IPS DF 6.9 (cell line): ENCODE data around the gene RPL13A.
A peak's percentile ranks its signal among the peaks of the same experiment; 100 is the strongest.

ENCODE experiments used
- DNase-seq: peaks from one replicate; pipeline ENCODE4 v3.0.0-alpha.2; 2013; ENCODE audit warnings: low read depth, low spot score
- H3K27ac ChIP-seq: one replicate; pipeline ENCODE4 v1.5.1; 2013; ENCODE audit warnings: low read length, control low read depth
- H3K27me3 ChIP-seq: 2 replicates; pipeline ENCODE4 v1.6.1; 2013; ENCODE audit warnings: mild to moderate bottlenecking, low read length; ENCODE audit not compliant: control insufficient read depth, insufficient read depth
- H3K36me3 ChIP-seq: 2 replicates; pipeline ENCODE4 v1.6.1; 2013; ENCODE audit warnings: low read length; ENCODE audit not compliant: control insufficient read depth, insufficient read depth
- H3K4me1 ChIP-seq: 2 replicates; pipeline ENCODE4 v1.6.1; 2013; ENCODE audit warnings: low read length; ENCODE audit not compliant: control insufficient read depth, insufficient read depth
- H3K4me3 ChIP-seq: 2 replicates; pipeline ENCODE4 v1.5.1; 2013; ENCODE audit warnings: mild to moderate bottlenecking, low read length
- H3K9me3 ChIP-seq: 2 replicates; pipeline ENCODE4 v1.6.1; 2013; ENCODE audit warnings: low read length, inconsistent platforms; ENCODE audit not compliant: control insufficient read depth, insufficient read depth
- WGBS: extraction: QIAGEN DNeasy Blood & Tissue Kit; methylation state at CpG from one replicate; pipeline ENCODE4 v1.1.7; 2013; ENCODE audit warnings: mixed read lengths, missing lambda C conversion rate; ENCODE audit not compliant: insufficient read length, insufficient coverage; 5-methylcytosine and 5-hydroxymethylcytosine counted together

The RPL13A gene

GRCh38 chr19:49492573-49493405 is 5.4 kb downstream of the RPL13A start:
- no peak overlapping the region for H3K27ac ChIP-seq
- DNase-seq = no peak
- H3K27me3 ChIP-seq = no peaks in the 10 kb centered on the region
- H3K9me3 ChIP-seq = no peaks in the 10 kb centered on the region
- H3K36me3 ChIP-seq = peaks cover 43% of the 10 kb centered on the region
- WGBS = no CpG with 5 or more reads among the region's 12 CpGs
- peaks cover 4% of the 10 kb centered on the region for H3K4me1 ChIP-seq
- no peak overlapping the region for H3K4me3 ChIP-seq

GRCh38 chr19:49496574-49497008 is 9.2 kb downstream of the RPL13A start:
- no peak for DNase-seq
- Histone ChIP-seq H3K4me3 (peak overlapping the region; percentile 74), H3K27ac (no peak overlapping the region), H3K27me3 (no peaks in the 10 kb centered on the region), H3K36me3 (peaks cover 39% of the 10 kb centered on the region), H3K9me3 (no peaks in the 10 kb centered on the region), H3K4me1 (peaks cover 7% of the 10 kb centered on the region)
- no CpG with 5 or more reads among the region's 11 CpGs for WGBS

- Histone ChIP-seq H3K9me3 (no peaks in the 10 kb centered on the region), H3K27ac (no peak overlapping the region), H3K36me3 (peaks cover 33% of the 10 kb centered on the region), H3K4me1 (peaks cover 7% of the 10 kb centered on the region), H3K27me3 (no peaks in the 10 kb centered on the region), H3K4me3 (peak overlapping the region; percentile 74; the same call in 1 of the 2 replicates)
- no CpG with 5 or more reads among the region's 22 CpGs for WGBS
- no peak for DNase-seq
Measured at GRCh38 chr19:49497047-49497788, 9.8 kb downstream of the RPL13A start.

GRCh38 chr19:49497789-49498103 is 10.3 kb downstream of the RPL13A start:
- no peak overlapping the region for H3K27ac ChIP-seq
- H3K4me3 ChIP-seq = no peak overlapping the region
- DNase-seq = no peak
- peaks cover 28% of the 10 kb centered on the region for H3K36me3 ChIP-seq
- H3K4me1 ChIP-seq = peaks cover 7% of the 10 kb centered on the region
- no peaks in the 10 kb centered on the region for H3K9me3 ChIP-seq
- WGBS = no CpG with 5 or more reads among the region's 12 CpGs
- no peaks in the 10 kb centered on the region for H3K27me3 ChIP-seq

DNA sequence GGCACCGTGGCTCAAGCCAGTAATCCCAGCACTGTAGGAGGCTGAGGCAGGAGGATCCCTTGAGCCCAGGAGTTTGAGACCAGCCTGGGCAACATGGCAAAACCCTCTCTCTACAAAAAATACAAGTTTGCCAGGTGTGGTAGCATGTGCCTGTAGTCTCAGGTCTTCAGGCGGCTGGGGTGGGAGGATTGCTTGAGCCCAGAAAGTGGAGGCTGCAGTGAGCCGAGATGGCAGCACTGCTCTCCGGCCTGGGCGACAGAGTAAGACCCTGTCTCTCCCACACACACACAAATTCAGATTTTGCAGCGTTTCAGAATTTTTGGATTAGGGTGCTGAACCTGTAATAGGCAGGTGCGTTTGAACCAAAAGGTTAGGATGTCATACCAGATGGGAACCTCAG is 11.1 kb downstream of the RPL13A start:
- no peak for DNase-seq
- no CpG with 5 or more reads among the region's 7 CpGs for WGBS
- Histone ChIP-seq H3K4me1 (peaks cover 7% of the 10 kb centered on the region), H3K27ac (no peak overlapping the region), H3K36me3 (peaks cover 28% of the 10 kb centered on the region), H3K9me3 (no peaks in the 10 kb centered on the region), H3K4me3 (no peak overlapping the region), H3K27me3 (no peaks in the 10 kb centered on the region)

DNA sequence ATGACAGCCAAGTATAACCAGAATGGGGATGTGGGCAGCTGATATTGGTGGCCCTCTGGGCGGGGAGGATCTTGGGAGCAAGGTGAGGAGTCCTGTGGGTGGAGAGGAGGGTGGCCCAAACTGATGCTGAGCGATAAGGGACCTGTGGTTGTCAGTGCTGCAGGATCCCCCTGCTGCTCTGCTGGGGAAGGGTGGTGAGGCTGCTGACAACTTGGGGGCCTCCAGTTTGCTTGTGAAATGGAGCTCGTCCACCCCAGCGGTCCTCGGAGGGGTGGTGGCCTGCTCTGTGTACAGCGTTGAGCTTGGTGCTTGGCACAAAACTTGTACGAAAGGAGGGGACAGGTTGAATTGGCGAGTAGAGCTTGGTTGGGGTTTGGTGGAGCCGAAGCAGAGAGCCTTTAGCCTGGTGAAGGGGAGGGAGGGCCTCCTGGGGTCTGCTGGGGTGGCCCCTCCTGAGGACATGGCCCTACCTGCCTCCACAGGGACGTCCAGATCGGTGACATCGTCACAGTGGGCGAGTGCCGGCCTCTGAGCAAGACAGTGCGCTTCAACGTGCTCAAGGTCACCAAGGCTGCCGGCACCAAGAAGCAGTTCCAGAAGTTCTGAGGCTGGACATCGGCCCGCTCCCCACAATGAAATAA is 11.7 kb downstream of the RPL13A start:
- Histone ChIP-seq H3K27me3 (no peaks in the 10 kb centered on the region), H3K27ac (no peak overlapping the region), H3K4me3 (no peak overlapping the region), H3K4me1 (peaks cover 7% of the 10 kb centered on the region), H3K9me3 (no peaks in the 10 kb centered on the region), H3K36me3 (peaks cover 28% of the 10 kb centered on the region)
- no CpG with 5 or more reads among the region's 19 CpGs for WGBS
- no peak for DNase-seq

GRCh38 chr19:49502866-49503581 is 15.6 kb downstream of the RPL13A start:
- Histone ChIP-seq H3K36me3 (peaks cover 21% of the 10 kb centered on the region), H3K4me3 (no peak overlapping the region), H3K4me1 (peaks cover 1% of the 10 kb centered on the region; the same call in 1 of the 2 replicates), H3K27me3 (no peaks in the 10 kb centered on the region), H3K27ac (no peak overlapping the region), H3K9me3 (no peaks in the 10 kb centered on the region)
- WGBS = no CpG with 5 or more reads among the region's 14 CpGs
- no peak for DNase-seq

GRCh38 chr19:49503582-49503962 is 16.2 kb downstream of the RPL13A start:
- H3K27ac ChIP-seq = no peak overlapping the region
- no peaks in the 10 kb centered on the region for H3K27me3 ChIP-seq
- WGBS = no CpG with 5 or more reads among the region's 9 CpGs
- no peak overlapping the region for H3K4me3 ChIP-seq
- H3K4me1 ChIP-seq = no peaks in the 10 kb centered on the region; the same call in 1 of the 2 replicates
- no peak for DNase-seq
- peaks cover 15% of the 10 kb centered on the region for H3K36me3 ChIP-seq
- H3K9me3 ChIP-seq = no peaks in the 10 kb centered on the region

DNA sequence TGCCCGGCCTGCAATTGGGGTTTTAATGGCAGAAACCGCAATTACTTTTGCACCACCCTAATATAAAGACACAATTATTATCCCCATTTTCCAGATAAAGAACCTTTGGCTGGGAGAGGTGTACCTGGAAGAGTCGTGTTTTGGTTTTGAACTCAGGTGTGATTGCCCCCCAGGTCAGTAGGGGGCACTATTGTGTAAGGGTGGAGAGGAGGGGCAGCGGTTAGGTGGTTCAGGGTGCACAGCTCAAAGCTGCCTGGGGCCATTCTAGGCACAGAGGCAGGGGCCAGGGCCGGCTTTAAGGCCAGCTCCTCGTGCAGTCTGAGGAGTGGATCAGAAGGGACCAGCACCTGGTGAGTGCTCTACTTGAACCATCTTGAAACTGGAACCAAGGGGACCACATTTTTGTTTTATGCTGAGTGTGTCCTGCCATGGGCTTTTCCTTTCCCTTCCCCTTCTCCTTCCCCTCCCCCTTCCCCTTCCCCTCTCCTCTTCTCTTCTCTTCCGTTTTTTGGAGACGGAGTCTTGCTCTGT is 19.2 kb downstream of the RPL13A start:
- WGBS = no CpG with 5 or more reads among the region's 8 CpGs
- H3K36me3 ChIP-seq = no peaks in the 10 kb centered on the region
- H3K27me3 ChIP-seq = no peaks in the 10 kb centered on the region
- no peak overlapping the region for H3K27ac ChIP-seq
- no peak overlapping the region for H3K4me3 ChIP-seq
- DNase-seq = no peak
- no peaks in the 10 kb centered on the region for H3K4me1 ChIP-seq
- H3K9me3 ChIP-seq = no peaks in the 10 kb centered on the region
